B cell (primary cell): ENCODE measurements around the gene DUSP5.

Source experiments
- CTCF ChIP-seq: fragments of 200-600 bp; IDR thresholded peaks from one replicate; pipeline ENCODE4 v1.8.0; 2022; ENCODE audit warnings: antibody characterized with exemption, mild to moderate bottlenecking
- EZH2 ChIP-seq: IDR thresholded peaks from 2 replicates; pipeline ENCODE4 v1.6.1; 2012; ENCODE audit warnings: borderline replicate concordance, low read depth, mild to moderate bottlenecking, moderate library complexity, low read length; ENCODE audit not compliant: insufficient read depth, poor library complexity, severe bottlenecking

GRCh38 chr10:110483633-110484032 lies 14.1 kb upstream of the DUSP5 start:
- TF ChIP-seq CTCF: no peak
- TF ChIP-seq EZH2: no peak
